WTC11 (cell line): Measurements from ENCODE around the gene SLC27A5.
A peak's percentile ranks its signal among the peaks of the same experiment; 100 is the strongest.

ENCODE experiments used
- ARID4B ChIP-seq: sonication (generic); formaldehyde crosslinking; IDR thresholded peaks from 2 replicates; pipeline ENCODE4 v1.8.0; 2023; ENCODE audit warnings: missing genetic modification reagents, mild to moderate bottlenecking, borderline replicate concordance
- ATF2 ChIP-seq: sonication (generic); formaldehyde crosslinking; IDR thresholded peaks from 2 replicates; pipeline ENCODE4 v1.8.1; 2022; ENCODE audit warnings: low read depth, missing genetic modification reagents, borderline replicate concordance
- ATF3 ChIP-seq: sonication (generic); formaldehyde crosslinking; conservative IDR thresholded peaks from 2 replicates; pipeline ENCODE4 v1.8.1; 2022; ENCODE audit warnings: mild to moderate bottlenecking, missing genetic modification reagents
- CTCF ChIP-seq: fragments of 200-600 bp; IDR thresholded peaks from 2 replicates; pipeline ENCODE4 v1.8.0; 2022; ENCODE audit warnings: antibody characterized with exemption
- ESRRA ChIP-seq: sonication (generic); formaldehyde crosslinking; IDR thresholded peaks from 2 replicates; pipeline ENCODE4 v1.8.1; 2022; ENCODE audit warnings: mild to moderate bottlenecking, missing genetic modification reagents, borderline replicate concordance
- IRF1 ChIP-seq: sonication (generic); formaldehyde crosslinking; IDR thresholded peaks from 2 replicates; pipeline ENCODE4 v1.8.0; 2023; ENCODE audit warnings: missing genetic modification reagents
- JUN ChIP-seq: sonication (generic); formaldehyde crosslinking; IDR thresholded peaks from 2 replicates; pipeline ENCODE4 v1.8.0; 2023; ENCODE audit warnings: mild to moderate bottlenecking, missing genetic modification reagents
- KAT7 ChIP-seq: sonication (generic); formaldehyde crosslinking; IDR thresholded peaks from 2 replicates; pipeline ENCODE4 v1.8.1; 2023; ENCODE audit warnings: missing genetic modification reagents, mild to moderate bottlenecking, borderline replicate concordance
- NR1H2 ChIP-seq: sonication (generic); formaldehyde crosslinking; IDR thresholded peaks from 2 replicates; pipeline ENCODE4 v1.9.0; 2021; ENCODE audit warnings: mild to moderate bottlenecking, moderate library complexity, missing genetic modification reagents
- NR3C1 ChIP-seq: sonication (generic); formaldehyde crosslinking; conservative IDR thresholded peaks from 2 replicates; pipeline ENCODE4 v1.8.1; 2023; ENCODE audit warnings: low read depth, mild to moderate bottlenecking, missing genetic modification reagents
- ZNF121 ChIP-seq: sonication (generic); formaldehyde crosslinking; IDR thresholded peaks from 2 replicates; pipeline ENCODE4 v1.8.0; 2023; ENCODE audit warnings: missing genetic modification reagents

GRCh38 chr19:58543826-58544590 lies 32.2 kb upstream of the SLC27A5 start, which contains the start of gene TRIM28:
- TF ChIP-seq CTCF: no peak
- no peak for TF ChIP-seq KAT7
- no peak for TF ChIP-seq NR3C1 (CRISPR knock-in tag)
- TF ChIP-seq ARID4B: 0 out of 2 replicates have a peak, but pooled peaks have one; percentile 48
- TF ChIP-seq JUN (CRISPR knock-in tag): no peak
- TF ChIP-seq ESRRA: no peak
- TF ChIP-seq IRF1 (CRISPR knock-in tag): no peak
- TF ChIP-seq ATF2: no peak
- TF ChIP-seq NR1H2 (CRISPR knock-in tag): no peak
- TF ChIP-seq ZNF121: no peak
- TF ChIP-seq ATF3 (CRISPR knock-in tag): no peak
